GM12892 (cell line): ENCODE measurements around the gene SEMA3A.

Source experiments
- POLR2A ChIP-seq: IDR thresholded peaks from 2 replicates; pipeline ENCODE4 v1.6.1; 2011; ENCODE audit warnings: low read depth, low read length, control low read depth
- POLR2AphosphoS5 ChIP-seq: IDR thresholded peaks from 2 replicates; pipeline ENCODE4 v1.6.1; 2011; ENCODE audit warnings: low read depth, low read length, control low read depth
- TAF1 ChIP-seq: IDR thresholded peaks from 2 replicates; pipeline ENCODE4 v1.6.1; 2011; ENCODE audit warnings: low read depth, mild to moderate bottlenecking, control low read depth, low read length, borderline replicate concordance

GRCh38 chr7:84047085-84047484 lies 147.5 kb downstream of the SEMA3A start:
- no peak for TF ChIP-seq POLR2A
- no peak for TF ChIP-seq TAF1
- no peak for TF ChIP-seq POLR2AphosphoS5
